ELR (cell line): Measurements from ENCODE around the gene TMEM181.
"Not testable (repeated sequence)": the region's sequence is repeated elsewhere in the genome, so short reads cannot be mapped to it uniquely, and the experiment has no call there.

ENCODE experiments used
- DNase-seq: peaks from one replicate; pipeline ENCODE4 v3.0.0-alpha.2; 2015; ENCODE audit warnings: low read depth

Gene TMEM181

GRCh38 chr6:158621694-158622544 lies 62.0 kb downstream of the TMEM181 start:
- DNase-seq: no peak

DNA sequence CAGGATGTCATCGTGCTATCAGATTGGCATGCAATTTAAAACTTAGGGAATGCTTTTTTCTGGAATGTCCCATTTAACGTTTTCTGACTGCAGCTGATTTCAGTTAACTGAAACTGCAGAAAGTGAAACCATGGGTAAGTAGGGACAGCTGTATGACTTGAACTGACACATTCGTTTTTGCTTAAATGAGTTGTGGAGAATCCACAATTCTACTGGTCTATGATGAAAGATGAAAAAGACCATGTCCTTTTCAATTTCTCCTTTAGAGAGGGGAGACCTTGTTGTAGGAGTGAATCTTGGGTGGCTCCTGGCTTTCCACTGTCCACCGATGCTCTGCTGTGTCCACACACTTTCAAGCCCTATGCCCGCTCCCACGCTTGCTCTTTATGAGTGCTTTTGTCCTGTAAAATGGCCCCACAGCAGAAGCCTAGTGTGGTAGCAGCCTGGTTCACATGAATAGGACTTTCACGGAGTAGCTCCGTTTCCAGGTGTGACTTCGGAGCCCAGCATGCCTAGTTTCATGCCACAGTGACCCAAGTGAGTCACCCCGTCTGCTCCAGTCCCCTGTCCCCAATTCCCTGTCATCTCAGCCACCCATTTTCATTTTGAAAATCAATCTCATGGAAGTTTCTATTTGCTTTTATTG lies 62.8 kb downstream of the TMEM181 start:
- DNase-seq: no peak

- DNase-seq: no peak
Observed at GRCh38 chr6:158624684-158625682, 65.1 kb downstream of the TMEM181 start.

DNA sequence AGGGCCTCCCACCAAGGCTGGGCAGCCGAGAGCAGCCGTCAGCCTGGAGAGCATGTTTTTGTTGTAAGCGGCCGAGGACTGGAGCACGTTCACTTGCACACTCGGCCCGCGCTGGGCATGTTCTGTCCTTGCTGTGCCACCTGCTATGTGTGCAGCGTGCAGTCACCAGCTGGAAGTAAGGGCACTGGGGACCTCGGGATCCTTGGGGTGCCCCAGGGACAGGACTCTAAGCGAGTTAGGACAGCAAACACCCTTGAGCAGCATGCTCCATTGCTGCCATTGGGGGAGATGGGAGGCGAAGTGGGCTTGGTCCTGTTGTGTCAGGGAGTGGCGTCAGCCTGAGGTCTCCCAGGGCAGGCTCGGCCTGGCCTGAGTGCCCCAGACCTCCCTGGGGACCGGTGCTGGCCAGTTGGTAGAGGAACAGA lies 66.0 kb downstream of the TMEM181 start:
- no peak for DNase-seq

DNA sequence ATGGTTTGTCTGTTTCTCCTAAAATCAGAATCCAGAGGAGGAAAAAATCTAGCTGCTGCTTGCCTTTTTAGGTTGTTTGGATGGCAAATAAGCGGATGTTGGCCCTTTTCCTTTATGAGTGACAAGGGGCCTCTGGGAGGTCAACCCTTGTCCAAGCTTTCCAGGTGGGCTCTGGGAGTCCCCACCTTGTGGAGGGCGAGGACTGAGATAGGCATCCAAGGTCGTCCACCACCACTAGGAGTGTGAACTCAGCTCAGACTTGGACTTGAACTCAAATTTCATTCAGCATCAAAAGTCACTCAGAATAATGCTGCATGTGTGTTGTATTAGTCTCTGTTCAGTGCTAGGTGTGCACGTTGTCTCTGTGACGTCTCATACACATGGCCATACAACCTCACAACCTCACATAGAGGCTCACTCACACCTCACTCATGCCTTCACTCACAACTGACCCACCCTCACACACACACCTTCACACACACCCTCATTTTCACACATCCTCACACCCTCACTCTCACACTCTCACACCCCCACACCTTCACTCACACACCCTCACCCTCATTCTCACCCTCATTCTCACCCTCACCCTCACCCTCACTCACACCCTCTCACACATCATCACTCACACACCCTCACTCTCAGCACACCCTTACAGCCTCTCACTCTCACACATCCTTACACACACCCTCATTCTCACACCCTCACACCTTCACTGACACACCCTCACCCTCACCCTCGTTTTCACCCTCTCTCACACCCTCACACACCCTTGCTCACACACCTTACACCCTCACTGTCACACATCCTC lies 66.7 kb downstream of the TMEM181 start:
- no peak for DNase-seq

DNA sequence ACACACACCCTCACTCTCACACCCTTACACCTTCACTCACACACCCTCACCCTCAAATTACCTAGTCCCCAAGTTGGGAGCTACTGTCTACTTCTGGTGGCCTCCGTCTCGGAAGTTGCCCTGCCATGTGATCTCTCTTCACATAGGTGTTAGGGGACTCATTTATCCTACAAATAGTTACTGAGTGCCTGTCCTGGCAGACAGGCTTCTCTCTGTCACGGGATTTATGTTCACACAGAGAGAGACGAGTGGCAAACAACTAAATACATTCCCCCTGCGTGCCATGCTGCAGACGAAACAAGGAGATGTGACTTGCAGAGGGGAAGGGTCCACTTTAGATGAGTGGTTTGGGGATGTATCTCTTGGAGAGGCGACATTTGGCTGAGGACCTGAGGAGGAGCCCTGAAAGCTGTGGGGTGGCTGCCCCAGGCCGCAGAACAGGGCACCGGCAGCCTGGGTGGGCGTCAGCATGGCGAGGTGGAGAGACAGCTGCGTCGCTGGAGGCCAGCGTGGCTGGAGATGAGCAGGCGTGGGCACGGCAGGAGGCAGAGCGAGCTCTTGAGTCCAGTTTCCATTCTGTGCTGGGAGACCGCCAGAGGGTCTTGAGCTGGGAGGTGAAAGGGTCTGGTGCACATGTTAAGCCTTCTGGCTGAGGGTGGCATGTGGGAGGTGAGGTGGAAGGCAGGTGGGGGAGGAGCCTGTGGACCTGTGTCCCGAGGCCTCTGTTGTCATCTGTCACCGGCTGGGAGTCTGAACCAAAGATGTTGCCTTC lies 67.5 kb downstream of the TMEM181 start:
- DNase-seq: no peak

DNA sequence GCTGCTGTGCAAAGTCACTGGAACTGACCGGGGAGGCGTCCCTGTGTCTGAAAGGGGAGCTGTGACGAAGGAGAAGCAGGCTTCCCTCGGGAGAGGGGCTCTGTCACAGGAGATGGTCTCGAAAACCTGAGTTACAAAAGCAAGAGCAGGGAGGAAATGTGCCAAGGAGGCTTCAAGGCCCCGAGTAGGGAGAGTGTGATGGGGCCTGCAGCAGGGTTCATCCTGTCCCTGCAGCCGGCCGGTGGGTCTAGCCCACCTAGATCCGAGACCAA lies 68.0 kb downstream of the TMEM181 start:
- no peak for DNase-seq

DNA sequence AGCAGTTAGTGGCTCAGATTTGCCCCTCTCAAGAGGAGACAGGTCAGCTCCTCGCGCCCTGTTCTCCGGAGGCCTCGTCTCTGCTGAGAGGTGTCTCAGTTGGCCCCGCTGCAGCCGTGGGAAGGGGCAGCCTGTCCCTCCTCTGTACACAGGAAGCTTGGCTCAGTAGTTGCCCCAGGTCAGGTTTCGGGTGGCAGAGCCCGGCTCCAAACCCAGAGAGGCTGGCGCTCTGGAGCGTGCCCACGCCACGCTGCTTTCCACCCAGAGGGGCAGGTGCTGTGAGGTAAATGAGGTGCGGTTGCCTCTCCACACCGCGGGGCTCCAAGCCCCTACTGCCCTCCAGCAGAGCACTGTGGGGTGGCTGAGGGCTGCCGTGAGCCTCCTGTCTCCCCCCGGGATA lies 68.7 kb downstream of the TMEM181 start:
- no peak for DNase-seq

GRCh38 chr6:158629367-158630221 lies 69.7 kb downstream of the TMEM181 start:
- no peak for DNase-seq

- DNase-seq: no peak
Observed at GRCh38 chr6:158630938-158631616, 71.2 kb downstream of the TMEM181 start.

- DNase-seq: peak; percentile 93
Observed at GRCh38 chr6:158631678-158632537, 72.0 kb downstream of the TMEM181 start.

GRCh38 chr6:158632538-158633119 lies 72.7 kb downstream of the TMEM181 start:
- not testable (repeated sequence) for DNase-seq

- DNase-seq: no peak
Observed at GRCh38 chr6:158633127-158633526, 73.2 kb downstream of the TMEM181 start.

- no peak for DNase-seq
Observed at GRCh38 chr6:158634695-158635426, 75.0 kb downstream of the TMEM181 start.

DNA sequence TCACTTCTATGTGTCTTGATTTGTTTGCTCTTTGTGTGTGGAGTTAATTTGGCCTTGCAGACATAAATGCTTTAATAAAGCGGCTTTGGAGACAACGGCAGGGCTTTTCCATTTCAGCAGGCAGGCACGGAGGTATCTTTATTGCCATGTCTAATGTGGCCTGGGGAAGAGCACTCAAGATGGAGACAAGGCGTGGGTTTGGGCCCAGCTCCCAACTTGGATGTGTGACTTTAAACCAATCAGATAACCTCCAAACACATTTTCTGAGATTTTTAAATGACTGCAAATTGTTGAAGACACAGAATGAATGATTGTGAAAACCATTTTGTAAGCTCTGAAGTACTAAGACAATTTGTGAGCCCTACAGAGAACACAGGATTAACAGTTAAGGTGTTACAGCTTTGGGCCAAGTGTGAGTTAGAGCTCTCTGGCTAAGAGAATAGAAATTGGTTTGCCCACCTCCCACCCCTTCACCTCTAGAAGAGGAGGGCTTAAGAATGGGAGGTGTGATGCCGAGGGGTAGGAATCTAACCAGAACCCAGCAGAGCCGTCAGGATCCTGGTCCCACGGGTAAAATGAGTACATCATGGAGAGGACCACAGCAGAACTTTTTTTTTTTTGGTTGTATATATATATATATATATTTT lies 75.7 kb downstream of the TMEM181 start:
- DNase-seq: no peak

DNA sequence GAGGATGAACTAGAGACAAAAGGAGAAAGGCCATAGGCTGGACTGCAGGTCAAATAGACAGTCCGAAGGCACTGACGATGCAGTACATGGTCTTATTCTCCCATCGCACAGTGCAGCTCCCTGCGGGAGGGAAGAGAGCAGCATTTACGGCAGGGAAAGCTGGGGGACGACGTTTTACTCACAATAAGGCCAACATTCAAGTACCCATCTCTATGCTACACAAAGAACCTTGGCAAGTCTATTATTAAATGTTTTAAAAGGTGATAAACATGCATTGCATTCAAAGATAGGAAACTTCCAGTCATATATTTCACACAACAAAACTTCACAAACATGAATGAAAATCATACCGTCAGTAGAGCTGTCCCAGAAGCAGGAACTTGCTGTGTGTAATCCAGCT lies 76.9 kb downstream of the TMEM181 start:
- no peak for DNase-seq
